ENCODE measurements around the gene ZBTB44.

DNA sequence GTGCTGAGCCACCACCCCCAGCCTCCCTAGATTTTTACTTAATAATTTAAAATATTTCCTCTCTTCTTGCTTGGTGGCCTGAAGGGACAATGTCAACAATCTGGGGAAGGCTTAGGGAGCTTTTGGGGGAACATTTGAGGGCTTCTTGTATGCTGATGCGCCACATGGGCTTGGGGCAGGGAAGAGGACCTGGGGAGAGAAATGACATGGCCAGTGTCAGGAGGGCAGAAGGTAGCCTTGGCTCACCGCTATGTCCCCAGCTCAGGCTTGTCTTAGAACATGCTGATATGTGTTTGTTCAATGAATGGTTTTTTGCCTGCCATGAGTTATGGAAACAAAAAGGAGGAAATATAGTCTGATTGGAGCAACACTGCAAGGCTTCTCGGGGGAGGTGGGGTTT, 103.6 kb downstream of the ZBTB44 start:
- no peak for TF ChIP-seq CTCF (IDR thresholded peaks at IDR 0.05; ENCODE audit: borderline replicate concordance, extremely low read depth, low read length, poor library complexity, severe bottlenecking)
- no peak for TF ChIP-seq EZH2 (IDR thresholded peaks at IDR 0.05; ENCODE audit: borderline replicate concordance, low read depth, low read length, severe bottlenecking)

All from DND-41 (cell line).